ENCODE results near the gene FABP7. TPM values are rescaled to one million over a fixed set of nuclear protein-coding genes. Genes with fewer than 3 reads are reported as not detected.

The FABP7 gene
- total and polyA plus RNA-seq, 2 of the 13 experiments (the other 11 are each of a cell fraction or from before 2014, with no cell fraction given), result not detected

GRCh38 chr6:122789182-122790027 is 9.9 kb downstream of the FABP7 start, which contains the start of gene SMPDL3A (continued):
- TF ChIP-seq SP2 (CRISPR knock-in tag; IDR thresholded peaks at IDR 0.05), result peak; percentile 57; the same call in 1 of the 2 replicates
- peak; percentile 95; the same call in 1 of the 2 replicates for TF ChIP-seq BATF2 (CRISPR knock-in tag; IDR thresholded peaks at IDR 0.05)
- peak; percentile 61; the same call in 1 of the 2 replicates for TF ChIP-seq ATF3 (CRISPR knock-in tag; IDR thresholded peaks at IDR 0.05)
- TF ChIP-seq HIVEP1 (CRISPR knock-in tag; IDR thresholded peaks at IDR 0.05), result peak; percentile 78
- peak; percentile 80 for TF ChIP-seq TAF1 (CRISPR knock-in tag; IDR thresholded peaks at IDR 0.05)
- no peak; the same call in none of the 2 replicates for TF ChIP-seq ZBTB25 (CRISPR knock-in tag; IDR thresholded peaks at IDR 0.05)
- TF ChIP-seq TFE3 (CRISPR knock-in tag; IDR thresholded peaks at IDR 0.05), result no peak; the same call in 1 of the 2 replicates
- 0 out of 2 replicates have a peak, but pooled peaks have one; percentile 25 for TF ChIP-seq TGIF2 (CRISPR knock-in tag; IDR thresholded peaks at IDR 0.05)
- peak; percentile 98 for TF ChIP-seq CCDC6 (CRISPR knock-in tag; IDR thresholded peaks at IDR 0.05)
- TF ChIP-seq RFX1 (IDR thresholded peaks at IDR 0.05), result no peak
- no peak; the same call in 1 of the 2 replicates for TF ChIP-seq SSRP1 (CRISPR knock-in tag; IDR thresholded peaks at IDR 0.05)
- peak; percentile 96 for TF ChIP-seq ZNF781 (CRISPR knock-in tag; IDR thresholded peaks at IDR 0.05; ENCODE audit: borderline replicate concordance, not compliant biosample characterization)
- TF ChIP-seq ATF7-NPFF (CRISPR knock-in tag; IDR thresholded peaks at IDR 0.05; ENCODE audit: low read depth), result peak; percentile 82
- TF ChIP-seq HNRNPLL (IDR thresholded peaks at IDR 0.05; ENCODE audit: low read depth, low read length, poor library complexity, severe bottlenecking), result peak; percentile 94
- TF ChIP-seq ZEB1 (IDR thresholded peaks at IDR 0.05; ENCODE audit: insufficient replicate concordance, low read depth), result peak; percentile 21
- TF ChIP-seq ZNF326 (CRISPR knock-in tag; IDR thresholded peaks at IDR 0.05; ENCODE audit: borderline replicate concordance), result no peak
- no peak for TF ChIP-seq JARID2 (CRISPR knock-in tag; IDR thresholded peaks at IDR 0.05; ENCODE audit: insufficient replicate concordance)
- TF ChIP-seq SNAPC4 (CRISPR knock-in tag; IDR thresholded peaks at IDR 0.05), result no peak
- TF ChIP-seq ZNF567 (CRISPR knock-in tag; IDR thresholded peaks at IDR 0.05; ENCODE audit: borderline replicate concordance), result peak; percentile 98
- 0 out of 2 replicates have a peak, but pooled peaks have one; percentile 47 for TF ChIP-seq ZNF841 (CRISPR knock-in tag; IDR thresholded peaks at IDR 0.05; ENCODE audit: borderline replicate concordance)
